OCI-M1 (cell line): ENCODE results near the gene KCNIP4.

Experiments
- DNase-seq: peaks from one replicate; lab custom pipeline; 2025; lab: John Stamatoyannopoulos, UW

KCNIP4 gene

GRCh38 chr4:21757248-21757647 lies 191.3 kb downstream of the KCNIP4 start:
- no peak for DNase-seq

- DNase-seq = no peak
Observed at GRCh38 chr4:21753084-21753760, 195.3 kb downstream of the KCNIP4 start.

DNA sequence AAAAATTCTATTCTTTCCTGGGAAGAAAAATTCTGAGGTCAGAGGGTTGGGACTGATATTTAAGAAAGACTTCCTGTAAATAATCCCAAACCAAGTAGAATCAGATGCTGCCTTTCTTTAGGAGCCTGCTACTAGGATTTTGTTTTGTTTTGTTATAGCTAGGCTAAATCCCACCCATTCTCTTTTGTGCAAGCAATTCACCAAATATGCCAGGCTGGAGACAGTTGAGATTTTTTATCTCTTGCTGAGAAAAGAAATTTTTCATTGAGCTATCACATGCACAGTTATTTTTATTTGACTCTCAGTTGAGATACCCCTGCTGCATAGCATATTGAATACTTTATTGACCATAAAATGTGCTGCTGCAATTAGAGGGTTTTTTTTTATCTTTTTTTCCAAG lies 196.0 kb downstream of the KCNIP4 start:
- no peak for DNase-seq

- no peak for DNase-seq
Observed at GRCh38 chr4:21749924-21750323, 198.6 kb downstream of the KCNIP4 start.

GRCh38 chr4:21749412-21749811 lies 199.2 kb downstream of the KCNIP4 start:
- no peak for DNase-seq

DNA sequence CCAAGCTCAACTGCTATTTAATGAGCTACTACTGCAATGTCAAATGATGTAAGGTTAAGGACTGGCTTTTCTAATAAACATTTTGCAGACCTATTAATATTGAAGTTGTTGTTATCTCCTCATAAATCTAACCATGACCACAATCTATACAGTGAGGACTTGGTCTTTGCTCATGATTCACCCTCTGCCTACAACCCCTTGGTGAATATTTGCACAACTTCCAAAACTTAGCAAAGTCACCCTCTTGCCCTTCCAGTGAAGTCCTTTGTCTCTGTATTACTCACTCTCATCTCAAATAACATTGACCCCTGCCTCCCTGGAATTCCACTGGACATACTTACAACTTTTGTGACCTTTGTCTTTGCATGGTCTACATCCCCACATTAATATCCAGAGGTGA lies 204.5 kb downstream of the KCNIP4 start:
- no peak for DNase-seq

GRCh38 chr4:21742326-21742725 lies 206.2 kb downstream of the KCNIP4 start:
- DNase-seq = no peak

DNA sequence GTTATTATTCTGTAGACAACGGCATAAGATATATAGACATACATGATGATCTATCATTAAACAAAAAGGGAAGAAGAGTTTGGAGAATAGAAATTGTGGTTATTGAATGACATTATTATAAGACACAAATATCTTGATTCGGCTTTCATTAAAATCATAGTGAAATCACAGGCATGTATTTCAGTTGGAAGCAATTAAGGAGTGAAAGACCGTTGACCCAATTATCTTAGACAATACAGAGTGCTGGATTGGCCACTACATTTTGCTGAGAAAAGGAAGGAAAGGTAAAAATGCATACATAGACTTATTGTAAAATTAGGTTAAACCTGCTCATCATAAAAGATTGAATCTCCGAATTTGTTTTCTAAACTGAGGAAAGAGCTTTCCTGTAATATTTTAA lies 209.8 kb downstream of the KCNIP4 start:
- no peak for DNase-seq

GRCh38 chr4:21735866-21736265 lies 212.7 kb downstream of the KCNIP4 start:
- DNase-seq = no peak

DNA sequence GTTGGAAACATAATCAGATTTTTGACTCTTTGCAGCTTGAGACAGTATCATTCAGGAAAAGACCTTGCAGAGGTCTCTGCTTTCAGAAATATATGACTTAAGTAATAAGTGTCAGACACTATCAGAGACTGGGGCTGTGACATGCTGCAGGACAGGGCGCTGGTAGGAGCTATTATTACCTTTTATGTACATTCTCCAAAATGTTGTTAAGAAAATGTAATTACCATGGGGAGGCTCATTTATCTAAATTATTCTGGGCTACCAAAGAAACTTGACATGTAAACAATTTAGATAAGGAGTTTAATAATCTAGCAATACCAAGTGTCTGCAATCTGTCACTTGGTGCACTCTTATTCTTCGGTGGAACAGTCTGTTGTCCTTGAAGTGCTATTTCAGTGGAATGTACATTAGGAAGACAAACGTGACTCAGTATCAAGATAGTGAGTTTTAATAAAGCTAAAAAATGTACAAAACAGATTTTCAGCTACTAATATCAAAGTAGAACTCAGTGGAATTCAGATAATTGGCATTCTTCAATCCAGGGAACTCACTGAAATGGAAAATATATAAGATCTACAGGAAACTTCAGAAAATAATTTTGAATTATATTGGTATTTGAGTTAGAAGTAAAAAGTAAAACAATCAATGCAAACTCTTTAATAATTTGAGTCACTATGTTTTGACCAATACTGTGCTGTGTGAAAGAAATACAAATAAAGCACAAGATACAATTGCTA lies 214.5 kb downstream of the KCNIP4 start:
- no peak for DNase-seq

DNA sequence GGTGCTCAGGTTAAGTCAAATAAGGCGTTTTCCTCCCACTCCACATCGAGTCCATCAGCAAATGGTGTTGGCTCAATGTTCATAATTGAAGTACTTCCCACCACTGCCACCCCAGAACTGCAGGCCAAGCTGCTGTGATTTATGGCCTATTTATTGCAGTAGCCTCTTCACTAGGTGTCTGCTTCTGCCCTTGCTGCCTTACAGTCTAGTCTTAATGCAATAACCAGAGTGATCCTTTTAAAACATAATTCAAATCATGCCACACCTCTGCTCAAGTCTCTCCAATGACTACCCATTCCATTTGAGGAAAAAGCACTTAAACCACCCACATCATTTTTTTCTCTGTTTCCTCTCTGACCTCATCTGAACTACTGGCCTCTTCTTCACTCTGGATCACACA lies 220.3 kb downstream of the KCNIP4 start:
- no peak for DNase-seq

GRCh38 chr4:21726255-21726815 lies 222.2 kb downstream of the KCNIP4 start:
- DNase-seq = no peak

GRCh38 chr4:21722157-21722839 lies 226.3 kb downstream of the KCNIP4 start:
- DNase-seq = no peak

DNA sequence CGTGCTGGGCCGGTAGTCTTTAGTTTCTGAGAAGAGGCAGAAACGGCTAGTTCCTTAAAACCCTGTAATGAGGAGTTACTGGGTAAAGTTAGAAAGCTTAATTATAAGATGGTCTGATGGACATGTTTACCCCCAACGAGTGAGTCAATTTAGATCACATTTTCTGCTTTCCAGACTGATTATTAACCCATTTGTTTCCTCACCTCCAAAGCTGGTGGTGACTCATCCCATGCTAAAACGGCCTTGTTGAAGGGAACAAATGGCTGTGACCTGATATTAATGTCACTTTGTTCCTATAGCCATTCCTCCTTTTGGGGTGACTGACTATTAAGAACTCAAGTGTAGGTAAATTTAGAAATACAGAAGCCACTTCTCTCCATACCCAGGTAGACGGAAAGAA lies 232.0 kb downstream of the KCNIP4 start:
- no peak for DNase-seq

GRCh38 chr4:21710179-21710835 lies 238.3 kb downstream of the KCNIP4 start:
- no peak for DNase-seq

DNA sequence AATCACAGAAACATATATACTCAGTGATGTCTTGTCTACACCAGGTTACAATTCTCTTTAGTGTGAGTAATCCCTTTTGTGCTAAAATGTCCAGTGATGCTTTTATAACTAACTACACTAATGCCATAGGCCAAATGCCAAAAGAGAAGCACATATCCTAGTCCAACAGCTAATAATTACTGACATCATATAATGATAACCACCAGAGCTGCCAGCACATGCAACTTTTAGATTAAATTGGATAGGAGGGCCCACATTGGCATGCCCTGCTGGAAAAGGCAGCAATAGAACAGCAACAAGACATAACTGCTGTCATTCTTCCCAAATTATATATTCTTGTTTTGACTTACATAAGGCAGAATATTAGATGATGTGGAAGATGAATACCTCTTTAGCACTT lies 238.8 kb downstream of the KCNIP4 start:
- no peak for DNase-seq

- DNase-seq = no peak
Observed at GRCh38 chr4:21709031-21709430, 239.5 kb downstream of the KCNIP4 start.

DNA sequence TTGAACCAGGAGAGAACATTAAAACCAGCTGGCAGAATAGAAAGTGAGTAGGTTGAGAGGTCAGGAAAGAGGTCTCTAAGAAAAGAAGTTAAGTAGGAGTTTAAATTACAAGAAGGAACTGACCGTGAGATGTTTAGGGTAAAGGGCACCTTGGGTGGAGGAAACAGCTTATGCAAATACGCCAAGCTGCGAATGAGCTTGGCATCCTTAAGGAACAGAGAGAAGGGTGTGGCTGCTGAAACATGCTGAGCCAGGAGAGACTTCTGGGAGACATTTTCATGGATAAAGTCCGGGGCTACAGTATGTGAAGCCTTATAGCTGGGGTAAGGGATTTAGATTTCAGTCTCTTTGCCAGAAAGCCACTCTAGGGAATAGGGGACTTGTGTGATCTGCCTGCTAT lies 249.1 kb downstream of the KCNIP4 start:
- no peak for DNase-seq

- DNase-seq = no peak
Observed at GRCh38 chr4:21697583-21697982, 251.0 kb downstream of the KCNIP4 start.

DNA sequence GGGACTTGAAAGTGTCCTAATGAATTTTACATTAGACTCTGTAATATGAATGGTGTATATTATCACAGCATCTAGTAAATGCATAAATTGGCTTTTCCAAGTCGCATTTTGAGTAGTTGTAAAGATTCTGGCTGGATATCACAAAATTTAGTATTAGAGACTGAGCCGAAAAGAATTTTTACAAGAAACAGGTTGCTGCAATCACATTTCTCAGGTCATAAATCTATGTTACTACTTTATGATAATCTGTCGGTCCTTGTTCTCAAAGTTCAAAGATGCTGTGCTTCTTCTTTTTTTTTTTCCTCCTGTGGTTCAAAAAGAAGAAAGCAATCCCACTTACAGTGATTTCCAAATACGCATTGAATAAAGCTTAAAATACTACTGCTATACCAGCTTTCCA lies 253.4 kb downstream of the KCNIP4 start:
- DNase-seq = no peak

DNA sequence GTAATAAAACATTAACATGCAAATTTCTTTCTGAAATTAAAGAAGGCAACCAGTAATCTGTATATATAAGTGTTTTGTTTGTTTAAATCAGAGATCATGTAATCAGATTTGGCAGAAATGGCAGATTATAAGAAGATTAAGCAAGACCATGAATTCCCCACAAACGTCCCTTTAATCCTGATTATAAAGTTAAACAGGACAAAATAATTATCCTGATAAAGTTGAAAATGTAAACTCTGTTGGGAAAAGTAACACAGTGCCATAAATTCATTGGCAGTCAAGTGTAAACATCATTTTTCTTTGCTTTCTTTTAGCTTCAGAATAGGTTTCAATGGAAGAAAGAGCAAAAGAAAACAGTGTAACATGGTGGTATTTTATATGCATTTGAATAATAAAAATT lies 256.3 kb downstream of the KCNIP4 start:
- no peak for DNase-seq

GRCh38 chr4:21688596-21689265 lies 259.8 kb downstream of the KCNIP4 start:
- no peak for DNase-seq
